ENCODE data around the gene YAF2. TPM values are rescaled to one million over a fixed set of nuclear protein-coding genes. Genes with fewer than 3 reads are reported as not detected.

The YAF2 gene
- total RNA-seq, 1 donor from 2014 or later, result 29.6 TPM

GRCh38 chr12:42267413-42268190 is 29.6 kb upstream of the YAF2 start:
- no peaks in the 10 kb centered on the region for H3K4me1 Mint-ChIP-seq (ENCODE audit: unreplicated experiment)
- no peak overlapping the region for H3K4me3 Mint-ChIP-seq (ENCODE audit: unreplicated experiment)
- H3K27me3 Mint-ChIP-seq (ENCODE audit: unreplicated experiment), result peaks cover 21% of the 10 kb centered on the region
- no peak for DNase-seq (ENCODE audit: extremely low spot score, unreplicated experiment)
- H3K9me3 Mint-ChIP-seq (ENCODE audit: unreplicated experiment), result peaks cover 2% of the 10 kb centered on the region
- H3K27ac Mint-ChIP-seq (ENCODE audit: unreplicated experiment), result no peak overlapping the region
- TF ChIP-seq, protein P1, sequence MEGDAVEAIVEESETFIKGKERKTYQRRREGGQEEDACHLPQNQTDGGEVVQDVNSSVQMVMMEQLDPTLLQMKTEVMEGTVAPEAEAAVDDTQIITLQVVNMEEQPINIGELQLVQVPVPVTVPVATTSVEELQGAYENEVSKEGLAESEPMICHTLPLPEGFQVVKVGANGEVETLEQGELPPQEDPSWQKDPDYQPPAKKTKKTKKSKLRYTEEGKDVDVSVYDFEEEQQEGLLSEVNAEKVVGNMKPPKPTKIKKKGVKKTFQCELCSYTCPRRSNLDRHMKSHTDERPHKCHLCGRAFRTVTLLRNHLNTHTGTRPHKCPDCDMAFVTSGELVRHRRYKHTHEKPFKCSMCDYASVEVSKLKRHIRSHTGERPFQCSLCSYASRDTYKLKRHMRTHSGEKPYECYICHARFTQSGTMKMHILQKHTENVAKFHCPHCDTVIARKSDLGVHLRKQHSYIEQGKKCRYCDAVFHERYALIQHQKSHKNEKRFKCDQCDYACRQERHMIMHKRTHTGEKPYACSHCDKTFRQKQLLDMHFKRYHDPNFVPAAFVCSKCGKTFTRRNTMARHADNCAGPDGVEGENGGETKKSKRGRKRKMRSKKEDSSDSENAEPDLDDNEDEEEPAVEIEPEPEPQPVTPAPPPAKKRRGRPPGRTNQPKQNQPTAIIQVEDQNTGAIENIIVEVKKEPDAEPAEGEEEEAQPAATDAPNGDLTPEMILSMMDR (IDR thresholded peaks at IDR 0.05), result no peak
- no peaks in the 10 kb centered on the region for H3K36me3 Mint-ChIP-seq (ENCODE audit: unreplicated experiment)

DNA sequence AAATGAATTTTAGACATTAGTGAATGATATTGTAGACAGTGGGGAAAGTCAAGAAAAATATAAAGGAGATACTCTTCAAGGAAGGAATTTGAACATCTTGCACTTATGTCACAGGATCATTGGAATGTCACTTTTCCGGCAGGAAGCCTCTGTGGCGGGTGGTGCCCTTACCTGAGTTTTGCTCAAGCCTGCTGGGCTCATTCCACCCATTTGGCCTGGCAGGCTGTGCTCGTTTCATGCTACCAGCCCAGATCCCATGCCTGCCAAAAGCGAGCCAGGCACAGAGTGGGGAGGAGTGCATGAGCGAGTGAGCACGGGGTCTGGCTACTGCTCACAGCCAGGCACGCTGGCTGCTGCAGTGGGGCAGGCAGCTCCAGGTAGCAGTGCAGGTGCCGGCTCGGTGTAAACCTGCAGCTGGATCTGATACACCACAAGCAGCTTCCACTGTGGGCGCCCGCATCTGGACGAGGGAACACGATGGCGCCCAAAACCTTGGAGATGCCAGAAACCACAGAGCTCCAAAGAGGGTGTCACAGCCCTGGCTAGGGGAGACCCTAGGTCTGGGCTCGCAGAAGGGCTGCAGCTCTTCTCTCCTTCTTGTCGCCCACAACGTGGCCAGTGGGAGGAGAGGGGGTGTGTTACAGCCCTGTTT is 28.7 kb upstream of the YAF2 start:
- Mint-ChIP-seq H3K27ac (ENCODE audit: unreplicated experiment) (no peak overlapping the region), H3K4me3 (ENCODE audit: unreplicated experiment) (no peak overlapping the region)

DNA sequence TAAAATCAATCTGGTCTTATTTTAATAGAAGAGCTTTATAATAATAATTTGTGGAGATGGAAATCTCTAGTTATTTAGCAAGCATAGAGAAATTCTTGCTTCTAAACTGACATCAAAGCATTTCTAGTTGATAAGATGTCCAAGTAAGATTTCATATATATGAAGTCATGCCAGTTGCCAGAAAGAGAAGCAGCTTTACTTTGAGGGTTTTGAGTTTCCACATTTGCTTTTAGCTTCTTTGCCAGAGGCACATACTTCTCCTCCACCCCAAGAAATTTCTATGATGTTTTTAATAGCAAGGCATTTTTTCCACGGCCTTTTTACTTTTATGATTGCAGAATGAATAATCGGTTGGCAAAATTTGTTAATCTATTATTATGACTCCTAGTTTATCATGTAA is 24.2 kb upstream of the YAF2 start:
- H3K4me1 Mint-ChIP-seq (ENCODE audit: unreplicated experiment), result no peaks in the 10 kb centered on the region
- H3K27me3 Mint-ChIP-seq (ENCODE audit: unreplicated experiment), result peaks cover 15% of the 10 kb centered on the region
- H3K36me3 Mint-ChIP-seq (ENCODE audit: unreplicated experiment), result no peaks in the 10 kb centered on the region
- no peaks in the 10 kb centered on the region for H3K9me3 Mint-ChIP-seq (ENCODE audit: unreplicated experiment)
- H3K4me3 Mint-ChIP-seq (ENCODE audit: unreplicated experiment), result no peak overlapping the region
- DNase-seq (ENCODE audit: extremely low spot score, unreplicated experiment), result no peak
- TF ChIP-seq, protein P1 (IDR thresholded peaks at IDR 0.05), result no peak
- H3K27ac Mint-ChIP-seq (ENCODE audit: unreplicated experiment), result no peak overlapping the region

More for the DNA sequence above, 28.7 kb upstream of the YAF2 start:
- Mint-ChIP-seq H3K27me3 (ENCODE audit: unreplicated experiment) (peaks cover 21% of the 10 kb centered on the region), H3K4me1 (ENCODE audit: unreplicated experiment) (no peaks in the 10 kb centered on the region), H3K36me3 (ENCODE audit: unreplicated experiment) (no peaks in the 10 kb centered on the region), H3K9me3 (ENCODE audit: unreplicated experiment) (no peaks in the 10 kb centered on the region)
- DNase-seq (ENCODE audit: extremely low spot score, unreplicated experiment), result no peak
- TF ChIP-seq, protein P1 (IDR thresholded peaks at IDR 0.05), result no peak

DNA sequence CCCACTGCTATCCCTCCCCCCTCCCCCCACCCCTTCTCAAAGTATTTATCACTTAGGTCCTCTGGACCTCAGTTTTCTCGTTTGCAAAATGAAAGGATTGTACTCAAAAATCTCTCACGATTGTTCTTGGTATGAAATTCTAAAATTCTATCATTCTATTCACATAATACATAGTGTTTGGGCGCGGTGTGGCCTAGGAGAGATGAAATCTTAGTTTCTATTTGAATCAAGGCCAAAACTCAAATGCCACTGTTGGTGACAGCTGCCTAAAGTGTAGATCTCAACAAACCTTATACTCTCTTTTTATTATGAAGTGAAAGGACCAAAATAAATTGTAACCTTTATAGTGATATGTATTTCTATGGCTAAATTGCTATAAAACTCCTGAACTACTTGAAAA is 23.7 kb upstream of the YAF2 start:
- TF ChIP-seq, protein P1 (IDR thresholded peaks at IDR 0.05), result no peak
- Mint-ChIP-seq H3K4me3 (ENCODE audit: unreplicated experiment) (no peak overlapping the region), H3K27me3 (ENCODE audit: unreplicated experiment) (peaks cover 15% of the 10 kb centered on the region), H3K4me1 (ENCODE audit: unreplicated experiment) (no peaks in the 10 kb centered on the region), H3K27ac (ENCODE audit: unreplicated experiment) (no peak overlapping the region), H3K36me3 (ENCODE audit: unreplicated experiment) (no peaks in the 10 kb centered on the region), H3K9me3 (ENCODE audit: unreplicated experiment) (no peaks in the 10 kb centered on the region)
- DNase-seq (ENCODE audit: extremely low spot score, unreplicated experiment), result no peak

DNA sequence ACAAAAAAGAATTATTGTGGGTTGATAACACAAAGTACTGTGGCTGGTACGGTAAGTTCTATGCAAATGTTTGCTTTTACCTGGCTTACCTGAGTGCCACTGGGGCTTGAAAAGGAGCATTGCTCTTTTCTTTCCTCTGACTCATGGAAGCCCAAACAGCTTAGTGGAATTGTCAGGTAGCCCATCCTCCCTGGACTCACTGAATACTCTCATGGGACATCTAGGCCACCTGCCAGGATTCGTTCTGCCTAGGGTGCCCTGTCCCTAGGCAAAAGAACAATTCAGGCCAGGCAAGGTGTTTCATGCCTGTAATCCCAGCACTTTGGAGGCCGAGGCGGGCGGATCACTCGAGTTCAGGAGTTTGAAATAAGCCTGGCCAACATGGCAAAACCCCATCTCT is 22.5 kb upstream of the YAF2 start:
- no peaks in the 10 kb centered on the region for H3K9me3 Mint-ChIP-seq (ENCODE audit: unreplicated experiment)
- no peak for DNase-seq (ENCODE audit: extremely low spot score, unreplicated experiment)
- H3K27ac Mint-ChIP-seq (ENCODE audit: unreplicated experiment), result no peak overlapping the region
- no peak overlapping the region for H3K4me3 Mint-ChIP-seq (ENCODE audit: unreplicated experiment)
- no peaks in the 10 kb centered on the region for H3K36me3 Mint-ChIP-seq (ENCODE audit: unreplicated experiment)
- peaks cover 7% of the 10 kb centered on the region for H3K27me3 Mint-ChIP-seq (ENCODE audit: unreplicated experiment)
- H3K4me1 Mint-ChIP-seq (ENCODE audit: unreplicated experiment), result no peaks in the 10 kb centered on the region
- TF ChIP-seq, protein P1 (IDR thresholded peaks at IDR 0.05), result no peak

All from osteocyte (in vitro differentiated cells).